Measurements from ENCODE around the gene CDIP1.

The CDIP1 gene

DNA sequence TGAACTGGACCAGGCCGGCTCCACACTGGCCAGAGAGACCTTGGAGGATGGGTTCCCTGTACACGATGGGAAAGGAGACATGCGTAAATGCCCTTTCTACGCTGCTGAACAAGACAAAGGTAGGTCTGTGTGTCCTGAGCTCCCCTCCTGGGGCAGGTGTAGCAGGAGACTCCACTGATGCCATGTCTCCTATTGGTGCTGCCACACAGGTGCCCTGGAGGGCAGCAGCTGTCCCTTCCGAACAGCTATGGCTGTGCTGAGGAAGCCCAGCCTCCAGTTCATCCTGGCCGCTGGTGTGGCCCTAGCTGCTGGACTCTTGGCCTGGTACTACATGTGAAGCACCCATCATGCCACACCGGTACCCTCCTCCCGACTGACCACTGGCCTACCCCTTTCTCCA is 29.2 kb downstream of the CDIP1 start:
- Histone ChIP-seq H3K9me3 (ENCODE audit: low read length) (no peaks in the 10 kb centered on the region), H3K36me3 (ENCODE audit: insufficient read depth, low read length) (peaks cover 62% of the 10 kb centered on the region), H3K79me2 (ENCODE audit: insufficient read depth, low read length) (no peaks in the 10 kb centered on the region), H3K4me1 (ENCODE audit: insufficient read depth, low read length, severe bottlenecking) (peaks cover 18% of the 10 kb centered on the region), H3K4me2 (ENCODE audit: low read length) (no peak overlapping the region), H4K20me1 (ENCODE audit: insufficient read depth, low read length) (no peaks in the 10 kb centered on the region), H3K9ac (ENCODE audit: low read length) (no peak overlapping the region), H3K4me3 (ENCODE audit: low read depth, low read length, poor library complexity, severe bottlenecking) (no peak overlapping the region), H3K27me3 (ENCODE audit: insufficient read depth, low read length) (no peaks in the 10 kb centered on the region), H3K9me2 (ENCODE audit: low read depth, low read length) (no peaks in the 10 kb centered on the region), H3K27ac (ENCODE audit: low read depth, low read length, poor library complexity, severe bottlenecking) (no peak overlapping the region), H3F3A (ENCODE audit: insufficient read depth, low read length) (peaks cover 4% of the 10 kb centered on the region; the same call in 1 of the 2 replicates), H2AFZ (ENCODE audit: low read length) (no peak overlapping the region)
- TF ChIP-seq EZH2 (IDR thresholded peaks at IDR 0.05; ENCODE audit: borderline replicate concordance, low read length), result no peak
- no peak for TF ChIP-seq CTCF (IDR thresholded peaks at IDR 0.05; ENCODE audit: low read length)

GRCh38 chr16:4508806-4509205 is 29.8 kb downstream of the CDIP1 start:
- peaks cover 4% of the 10 kb centered on the region; the same call in 1 of the 2 replicates for H3F3A ChIP-seq (ENCODE audit: insufficient read depth, low read length)
- no peak overlapping the region for H3K27ac ChIP-seq (ENCODE audit: low read depth, low read length, poor library complexity, severe bottlenecking)
- no peak overlapping the region for H3K4me2 ChIP-seq (ENCODE audit: low read length)
- no peak overlapping the region for H2AFZ ChIP-seq (ENCODE audit: low read length)
- H3K9ac ChIP-seq (ENCODE audit: low read length), result no peak overlapping the region
- no peaks in the 10 kb centered on the region for H4K20me1 ChIP-seq (ENCODE audit: insufficient read depth, low read length)
- no peaks in the 10 kb centered on the region for H3K27me3 ChIP-seq (ENCODE audit: insufficient read depth, low read length)
- no peak overlapping the region for H3K4me3 ChIP-seq (ENCODE audit: low read depth, low read length, poor library complexity, severe bottlenecking)
- no peaks in the 10 kb centered on the region for H3K9me2 ChIP-seq (ENCODE audit: low read depth, low read length)
- no peak for TF ChIP-seq CTCF (IDR thresholded peaks at IDR 0.05; ENCODE audit: low read length)
- no peak for TF ChIP-seq EZH2 (IDR thresholded peaks at IDR 0.05; ENCODE audit: borderline replicate concordance, low read length)
- H3K9me3 ChIP-seq (ENCODE audit: low read length), result no peaks in the 10 kb centered on the region
- H3K4me1 ChIP-seq (ENCODE audit: insufficient read depth, low read length, severe bottlenecking), result peaks cover 20% of the 10 kb centered on the region
- peaks cover 62% of the 10 kb centered on the region for H3K36me3 ChIP-seq (ENCODE audit: insufficient read depth, low read length)
- H3K79me2 ChIP-seq (ENCODE audit: insufficient read depth, low read length), result no peaks in the 10 kb centered on the region

DNA sequence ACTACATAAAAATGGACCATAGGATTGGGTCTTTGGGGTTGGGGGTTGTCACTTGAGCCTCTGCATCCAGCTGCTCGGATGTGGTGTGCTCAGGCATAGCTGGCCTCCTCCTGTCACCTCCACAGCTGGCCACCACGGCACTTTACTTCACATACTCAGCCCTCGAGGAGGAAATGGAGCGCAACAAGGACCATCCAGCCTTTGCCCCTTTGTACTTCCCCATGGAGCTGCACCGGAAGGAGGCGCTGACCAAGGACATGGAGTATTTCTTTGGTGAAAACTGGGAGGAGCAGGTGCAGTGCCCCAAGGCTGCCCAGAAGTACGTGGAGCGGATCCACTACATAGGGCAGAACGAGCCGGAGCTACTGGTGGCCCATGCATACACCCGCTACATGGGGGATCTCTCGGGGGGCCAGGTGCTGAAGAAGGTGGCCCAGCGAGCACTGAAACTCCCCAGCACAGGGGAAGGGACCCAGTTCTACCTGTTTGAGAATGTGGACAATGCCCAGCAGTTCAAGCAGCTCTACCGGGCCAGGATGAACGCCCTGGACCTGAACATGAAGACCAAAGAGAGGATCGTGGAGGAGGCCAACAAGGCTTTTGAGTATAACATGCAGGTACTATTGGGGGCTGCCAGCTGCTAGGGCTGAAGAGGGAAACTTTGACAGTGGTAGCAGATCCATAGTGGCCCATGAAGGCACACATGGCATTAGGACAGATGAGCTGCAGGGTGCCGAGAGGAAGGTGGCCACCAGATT is 30.8 kb downstream of the CDIP1 start:
- Histone ChIP-seq H3F3A (ENCODE audit: insufficient read depth, low read length) (peaks cover 4% of the 10 kb centered on the region; the same call in 1 of the 2 replicates), H2AFZ (ENCODE audit: low read length) (no peak overlapping the region), H3K4me1 (ENCODE audit: insufficient read depth, low read length, severe bottlenecking) (peaks cover 22% of the 10 kb centered on the region), H3K4me3 (ENCODE audit: low read depth, low read length, poor library complexity, severe bottlenecking) (no peak overlapping the region), H3K9ac (ENCODE audit: low read length) (no peak overlapping the region), H3K9me2 (ENCODE audit: low read depth, low read length) (no peaks in the 10 kb centered on the region), H3K27ac (ENCODE audit: low read depth, low read length, poor library complexity, severe bottlenecking) (no peak overlapping the region), H3K36me3 (ENCODE audit: insufficient read depth, low read length) (peaks cover 58% of the 10 kb centered on the region), H3K9me3 (ENCODE audit: low read length) (no peaks in the 10 kb centered on the region), H3K79me2 (ENCODE audit: insufficient read depth, low read length) (no peaks in the 10 kb centered on the region), H3K27me3 (ENCODE audit: insufficient read depth, low read length) (no peaks in the 10 kb centered on the region), H4K20me1 (ENCODE audit: insufficient read depth, low read length) (no peaks in the 10 kb centered on the region), H3K4me2 (ENCODE audit: low read length) (no peak overlapping the region)
- no peak for TF ChIP-seq CTCF (IDR thresholded peaks at IDR 0.05; ENCODE audit: low read length)

Measured in OCI-LY1 (cell line).